Activated CD4-positive, alpha-beta T cell treated with anti-CD3 and anti-CD28 coated beads, Interleukin-2, amount 10 ng/mL, durations not matched to agents 24 days and 14 days (primary cell): ENCODE measurements around the gene ITIH6. TPM values are rescaled to one million over a fixed set of nuclear protein-coding genes. Genes with fewer than 3 reads are reported as not detected.
"Not testable (repeated sequence)": the region's sequence is repeated elsewhere in the genome, so short reads cannot be mapped to it uniquely, and the experiment has no call there.

ENCODE experiments used
- DNase-seq: peaks from one replicate; pipeline ENCODE4 v3.0.0; 2022
- H3K27ac Mint-ChIP-seq: one replicate; pipeline ENCODE4 v1.8.0; 2022; ENCODE audit warnings: mild to moderate bottlenecking, mixed read lengths
- H3K27me3 Mint-ChIP-seq: one replicate; pipeline ENCODE4 v1.8.0; 2022; ENCODE audit warnings: mixed read lengths
- H3K36me3 Mint-ChIP-seq: one replicate; pipeline ENCODE4 v1.8.0; 2022; ENCODE audit warnings: low read depth, mild to moderate bottlenecking, mixed read lengths
- H3K4me1 Mint-ChIP-seq: one replicate; pipeline ENCODE4 v1.8.0; 2021; ENCODE audit warnings: mixed read lengths
- H3K4me3 Mint-ChIP-seq: one replicate; pipeline ENCODE4 v1.8.0; 2022; ENCODE audit warnings: mild to moderate bottlenecking, moderate library complexity, mixed read lengths
- H3K9me3 Mint-ChIP-seq: one replicate; pipeline ENCODE4 v1.8.0; 2021; ENCODE audit warnings: mixed read lengths
- intact Hi-C: fragments of 100-400 bp; cut with micrococcal nuclease; formaldehyde crosslinking; loops from one replicate; pipeline ENCODE4 v1.15.1; 2023
- total RNA-seq: library from RNA; stranded (reverse); gene quantifications from 2 replicates; pipeline ENCODE4 v1.2.3, GENCODE V29; 2022

Gene ITIH6
- total RNA-seq, 1 donor from 2014 or later = not detected

- no peak overlapping the region for H3K4me3 Mint-ChIP-seq
- DNase-seq = peak; percentile 75
- intact Hi-C loops = no loop called here
Measured at GRCh38 chrX:54786967-54787366, 11.1 kb downstream of the ITIH6 start.

GRCh38 chrX:54785901-54786300 is 12.2 kb downstream of the ITIH6 start:
- DNase-seq = peak; percentile 54
- Mint-ChIP-seq H3K27me3 (no peaks in the 10 kb centered on the region), H3K4me1 (no peaks in the 10 kb centered on the region), H3K4me3 (no peak overlapping the region), H3K9me3 (no peaks in the 10 kb centered on the region), H3K27ac (no peak overlapping the region), H3K36me3 (no peaks in the 10 kb centered on the region)
- intact Hi-C loops = no loop called here

More at GRCh38 chrX:54786967-54787366, 11.1 kb downstream of the ITIH6 start:
- H3K36me3 Mint-ChIP-seq = no peaks in the 10 kb centered on the region
- no peaks in the 10 kb centered on the region for H3K9me3 Mint-ChIP-seq
- no peaks in the 10 kb centered on the region for H3K4me1 Mint-ChIP-seq
- H3K27me3 Mint-ChIP-seq = peaks cover 2% of the 10 kb centered on the region
- no peak overlapping the region for H3K27ac Mint-ChIP-seq

DNA sequence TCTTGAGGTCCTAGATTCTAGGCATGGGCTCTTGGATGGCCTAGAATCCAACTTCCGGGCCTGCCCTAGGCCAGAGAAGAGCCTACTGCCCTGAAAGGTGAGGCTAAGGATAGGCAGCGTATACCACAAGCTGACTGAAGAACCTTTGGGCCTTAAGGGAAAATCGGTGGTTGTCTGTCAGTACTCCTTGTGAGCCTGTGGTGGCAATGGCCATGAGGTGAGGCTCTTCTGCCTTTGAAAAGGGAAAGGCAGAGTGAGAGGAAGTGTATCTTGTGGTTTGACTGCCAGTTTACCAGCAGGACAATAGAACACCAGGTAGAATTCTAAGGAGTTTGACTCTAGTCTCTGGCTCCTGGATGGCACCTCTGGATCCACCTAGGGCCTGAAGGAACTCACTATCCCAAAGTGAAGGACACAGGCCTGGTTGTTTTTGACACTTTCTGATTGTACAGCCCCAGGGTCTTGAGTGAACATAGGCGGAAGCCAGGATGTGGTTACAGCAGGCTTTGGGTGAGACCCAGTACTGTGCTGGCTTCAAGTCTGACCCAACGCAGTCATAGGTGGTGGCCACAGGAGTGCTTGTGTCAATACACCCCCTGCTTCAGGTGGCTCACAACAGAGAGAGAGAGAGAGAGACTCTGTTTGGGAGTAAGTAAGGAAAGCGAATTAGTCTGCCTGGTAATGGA is 20.9 kb downstream of the ITIH6 start:
- H3K27ac Mint-ChIP-seq = no peak overlapping the region
- peaks cover 5% of the 10 kb centered on the region for H3K4me1 Mint-ChIP-seq
- DNase-seq = no peak
- no peak overlapping the region for H3K4me3 Mint-ChIP-seq
- no peaks in the 10 kb centered on the region for H3K36me3 Mint-ChIP-seq
- no peaks in the 10 kb centered on the region for H3K9me3 Mint-ChIP-seq
- H3K27me3 Mint-ChIP-seq = peaks cover 4% of the 10 kb centered on the region
- intact Hi-C loops = no loop called here

DNA sequence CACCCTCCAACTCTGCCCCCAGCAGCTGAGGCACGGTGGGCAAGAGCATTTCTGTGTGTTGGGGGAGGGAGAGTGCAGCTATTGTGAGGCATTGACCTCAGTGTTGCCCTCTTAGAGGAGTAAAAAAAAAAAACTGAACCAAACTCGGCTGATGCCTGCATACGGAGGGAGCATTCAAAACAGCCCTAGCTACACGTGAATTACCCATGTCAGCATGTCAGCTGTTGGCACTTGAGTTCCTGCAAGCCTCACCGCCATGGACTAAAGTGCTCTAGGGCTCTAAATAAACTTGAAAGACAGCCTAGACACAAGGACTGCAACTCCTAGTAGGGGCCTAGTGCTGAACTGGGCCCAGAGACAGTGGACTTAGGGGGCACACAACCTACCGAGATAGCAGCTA is 22.0 kb downstream of the ITIH6 start:
- Mint-ChIP-seq H3K27me3 (peaks cover 4% of the 10 kb centered on the region), H3K36me3 (no peaks in the 10 kb centered on the region), H3K4me3 (no peak overlapping the region), H3K9me3 (no peaks in the 10 kb centered on the region), H3K4me1 (peaks cover 5% of the 10 kb centered on the region), H3K27ac (no peak overlapping the region)
- intact Hi-C loops = no loop called here
- DNase-seq = no peak

- H3K36me3 Mint-ChIP-seq, H3K9me3 Mint-ChIP-seq, H3K4me1 Mint-ChIP-seq, DNase-seq, H3K4me3 Mint-ChIP-seq, intact Hi-C loops, H3K27ac Mint-ChIP-seq, H3K27me3 Mint-ChIP-seq: not testable (repeated sequence)
Measured at GRCh38 chrX:54774391-54775094, 23.5 kb downstream of the ITIH6 start.

DNA sequence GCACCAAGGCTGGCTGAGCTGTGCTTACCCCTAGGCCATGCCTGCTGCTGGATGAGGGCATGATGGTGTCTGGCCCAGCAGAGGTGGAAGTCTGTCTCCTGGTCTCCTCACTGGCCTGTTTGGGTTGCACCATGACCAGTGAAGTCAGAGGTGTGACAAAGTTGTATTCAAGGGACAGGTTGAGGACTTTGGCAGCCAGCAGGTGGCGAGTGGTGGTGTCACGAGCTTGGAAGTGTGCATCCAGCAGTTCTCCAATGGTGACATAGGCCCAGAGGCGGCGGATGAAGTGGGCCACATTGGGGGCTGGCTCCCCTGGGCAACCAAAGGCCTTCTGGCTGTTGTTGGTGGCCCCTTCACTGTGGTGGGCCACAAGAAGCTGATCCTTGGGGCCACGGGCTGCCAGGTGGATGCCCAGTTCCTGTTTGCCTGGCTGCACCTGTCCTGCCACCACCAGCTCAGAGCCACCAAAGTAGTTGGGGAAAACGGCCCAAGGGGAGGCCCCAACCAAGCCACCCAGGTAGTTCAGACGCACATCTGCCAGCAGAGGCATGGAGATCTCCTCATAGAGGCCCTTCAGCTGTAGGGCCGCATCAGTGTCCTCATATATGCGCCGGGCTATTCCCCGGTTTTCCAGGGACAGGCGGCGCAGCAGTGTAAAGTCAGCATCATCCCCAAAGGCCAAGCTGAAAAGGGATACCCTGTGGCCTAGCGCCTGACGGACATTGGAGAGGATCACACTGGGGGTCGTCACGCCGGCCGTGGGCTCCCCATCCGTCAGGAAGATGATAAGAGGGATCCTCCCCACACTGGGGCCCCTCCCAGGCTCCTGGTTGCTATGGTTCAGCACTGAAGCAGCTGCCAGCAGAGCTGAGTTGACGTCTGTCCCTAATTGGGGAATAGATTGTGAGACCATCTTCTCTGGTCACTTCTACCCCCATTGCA is 39.7 kb downstream of the ITIH6 start:
- Mint-ChIP-seq H3K36me3 (no peaks in the 10 kb centered on the region), H3K27me3 (no peaks in the 10 kb centered on the region), H3K4me3 (no peak overlapping the region), H3K4me1 (no peaks in the 10 kb centered on the region), H3K9me3 (no peaks in the 10 kb centered on the region), H3K27ac (no peak overlapping the region)
- no peak for DNase-seq
- intact Hi-C loops = no loop called here

DNA sequence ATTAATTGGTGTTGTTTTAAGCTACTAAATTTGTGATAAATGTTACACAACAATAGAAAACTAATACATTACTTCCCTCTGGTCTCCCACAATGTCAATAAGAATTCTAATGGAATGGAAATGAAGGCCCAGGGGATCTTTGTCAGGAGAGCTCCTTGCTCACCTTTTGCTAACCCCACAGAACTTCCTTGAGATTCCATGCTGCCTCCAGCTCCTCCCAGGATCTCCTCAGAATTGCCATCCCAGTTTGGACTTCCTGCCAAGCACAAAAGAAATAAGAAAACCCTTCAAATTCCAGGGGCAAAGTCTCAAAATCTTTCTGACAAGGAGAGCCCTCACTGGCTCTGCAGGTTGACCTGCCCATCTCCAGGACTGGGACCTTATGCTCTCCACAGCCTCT is 43.2 kb downstream of the ITIH6 start:
- H3K4me3 Mint-ChIP-seq = no peak overlapping the region
- no peaks in the 10 kb centered on the region for H3K36me3 Mint-ChIP-seq
- no peaks in the 10 kb centered on the region for H3K4me1 Mint-ChIP-seq
- no peaks in the 10 kb centered on the region for H3K9me3 Mint-ChIP-seq
- intact Hi-C loops = no loop called here
- H3K27me3 Mint-ChIP-seq = no peaks in the 10 kb centered on the region
- H3K27ac Mint-ChIP-seq = no peak overlapping the region
- no peak for DNase-seq

GRCh38 chrX:54748626-54749025 is 49.4 kb downstream of the ITIH6 start:
- intact Hi-C loops = no loop called here
- no peak for DNase-seq
- no peaks in the 10 kb centered on the region for H3K36me3 Mint-ChIP-seq
- H3K4me3 Mint-ChIP-seq = no peak overlapping the region
- H3K4me1 Mint-ChIP-seq = no peaks in the 10 kb centered on the region
- H3K9me3 Mint-ChIP-seq = no peaks in the 10 kb centered on the region
- H3K27ac Mint-ChIP-seq = no peak overlapping the region
- no peaks in the 10 kb centered on the region for H3K27me3 Mint-ChIP-seq

- peak; percentile 54 for DNase-seq
- no peak overlapping the region for H3K4me3 Mint-ChIP-seq
- no peaks in the 10 kb centered on the region for H3K4me1 Mint-ChIP-seq
- H3K36me3 Mint-ChIP-seq = no peaks in the 10 kb centered on the region
- intact Hi-C loops = no loop called here
- no peaks in the 10 kb centered on the region for H3K27me3 Mint-ChIP-seq
- no peaks in the 10 kb centered on the region for H3K9me3 Mint-ChIP-seq
- no peak overlapping the region for H3K27ac Mint-ChIP-seq
Measured at GRCh38 chrX:54747733-54748393, 50.2 kb downstream of the ITIH6 start.

DNA sequence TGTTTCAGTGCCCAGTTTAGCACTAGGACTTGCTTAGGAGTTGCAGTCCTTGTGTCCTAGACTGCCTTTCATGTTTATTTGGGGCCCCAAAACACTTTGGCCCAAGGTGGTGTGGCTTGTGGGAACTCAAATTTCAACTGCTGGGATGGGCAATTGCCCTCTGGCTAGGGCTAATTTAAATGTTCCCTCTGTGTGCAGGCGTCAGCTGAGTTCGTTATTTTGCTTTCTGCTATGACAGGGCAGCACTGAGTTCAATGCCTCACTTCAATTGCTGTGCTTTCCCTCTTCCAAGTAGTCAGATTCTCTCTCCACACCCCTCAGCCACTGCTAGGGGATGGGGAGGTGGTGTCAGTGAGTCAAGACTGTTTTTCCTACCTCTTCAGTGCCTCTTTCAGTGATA is 51.1 kb downstream of the ITIH6 start:
- Mint-ChIP-seq H3K27ac (no peak overlapping the region), H3K9me3 (no peaks in the 10 kb centered on the region), H3K36me3 (no peaks in the 10 kb centered on the region), H3K27me3 (no peaks in the 10 kb centered on the region), H3K4me3 (no peak overlapping the region), H3K4me1 (no peaks in the 10 kb centered on the region)
- intact Hi-C loops = no loop called here
- no peak for DNase-seq

GRCh38 chrX:54745676-54746075 is 52.4 kb downstream of the ITIH6 start:
- no peaks in the 10 kb centered on the region for H3K36me3 Mint-ChIP-seq
- H3K27me3 Mint-ChIP-seq = no peaks in the 10 kb centered on the region
- no peaks in the 10 kb centered on the region for H3K9me3 Mint-ChIP-seq
- intact Hi-C loops = no loop called here
- no peak overlapping the region for H3K4me3 Mint-ChIP-seq
- DNase-seq = no peak
- no peak overlapping the region for H3K27ac Mint-ChIP-seq
- H3K4me1 Mint-ChIP-seq = no peaks in the 10 kb centered on the region

DNA sequence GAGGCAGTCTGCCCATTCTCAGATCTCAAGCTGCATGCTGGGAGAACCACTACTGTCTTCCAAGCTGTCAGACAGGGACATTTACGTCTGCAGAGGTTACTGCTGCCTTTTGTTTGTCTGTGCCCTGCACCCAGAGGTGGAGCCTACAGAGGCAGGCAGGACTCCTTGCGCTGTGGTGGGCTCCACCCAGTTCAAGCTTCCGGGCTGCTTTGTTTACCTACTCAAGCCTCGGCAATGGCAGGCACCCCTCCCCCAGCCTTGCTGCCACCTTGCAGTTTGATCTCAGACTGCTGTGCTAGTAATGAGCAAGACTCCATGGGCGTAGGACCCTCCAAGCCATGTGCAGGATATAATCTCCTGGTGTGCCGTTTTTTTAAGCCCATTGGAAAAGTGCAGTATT is 59.5 kb downstream of the ITIH6 start:
- not testable (repeated sequence) for H3K9me3 Mint-ChIP-seq, H3K27ac Mint-ChIP-seq

DNA sequence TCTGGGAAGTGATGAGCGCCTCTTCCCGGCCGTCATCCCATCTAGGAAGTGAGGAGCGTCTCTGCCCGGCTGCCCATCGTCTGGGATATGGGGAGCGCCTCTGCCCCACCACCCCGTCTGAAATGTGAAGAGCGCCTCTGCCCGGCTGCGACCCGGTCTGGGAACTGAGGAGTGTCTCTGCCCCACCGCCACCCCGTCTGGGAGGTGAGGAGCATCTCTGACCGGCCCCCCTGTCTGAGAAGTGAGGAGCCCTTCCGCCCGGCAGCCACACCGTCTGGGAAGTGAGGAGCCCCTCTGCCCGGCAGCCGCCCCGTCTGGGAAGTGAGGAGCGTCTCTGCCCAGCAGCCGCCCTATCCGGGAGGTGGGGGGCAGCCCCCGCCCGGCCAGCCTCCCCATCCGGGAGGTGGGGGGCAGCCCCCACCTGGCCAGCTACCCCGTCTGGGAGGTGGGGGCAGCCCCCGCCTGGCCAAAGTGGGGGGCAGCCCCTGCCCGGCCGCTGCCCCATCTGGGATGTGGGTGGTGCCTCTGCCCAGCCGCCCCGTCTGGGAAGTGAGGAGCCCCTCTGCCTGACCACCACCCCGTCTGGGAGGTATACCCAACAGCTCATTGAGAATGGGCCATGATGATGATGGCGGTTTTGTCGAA is 61.6 kb downstream of the ITIH6 start:
- DNase-seq, H3K27me3 Mint-ChIP-seq, H3K36me3 Mint-ChIP-seq, H3K4me3 Mint-ChIP-seq, intact Hi-C loops, H3K27ac Mint-ChIP-seq, H3K9me3 Mint-ChIP-seq, H3K4me1 Mint-ChIP-seq: not testable (repeated sequence)

More for the DNA sequence above, 59.5 kb downstream of the ITIH6 start:
- H3K4me1 Mint-ChIP-seq, H3K4me3 Mint-ChIP-seq, intact Hi-C loops, DNase-seq, H3K27me3 Mint-ChIP-seq, H3K36me3 Mint-ChIP-seq: not testable (repeated sequence)
